PFSK-1 (cell line): ENCODE data around the gene UGCG.

Experiments
- FOXP2 ChIP-seq: optimal IDR thresholded peaks from 2 replicates; pipeline ENCODE3; 2011; ENCODE audit warnings: borderline replicate concordance, control low read depth, inconsistent platforms; ENCODE audit not compliant: insufficient read depth; ENCODE audit errors: extremely low read length, extremely low read depth
- POLR2AphosphoS5 ChIP-seq: IDR thresholded peaks from 2 replicates; pipeline ENCODE4 v1.6.1; 2012; ENCODE audit warnings: low read depth, mild to moderate bottlenecking, control low read depth, low read length, moderate library complexity
- SIN3A ChIP-seq: IDR thresholded peaks from 2 replicates; pipeline ENCODE4 v1.6.1; 2012; ENCODE audit warnings: mild to moderate bottlenecking, low read length, moderate library complexity, borderline replicate concordance; ENCODE audit not compliant: insufficient read depth
- TAF1 ChIP-seq: IDR thresholded peaks from 2 replicates; pipeline ENCODE4 v1.6.1; 2012; ENCODE audit warnings: low read length, control low read depth, borderline replicate concordance; ENCODE audit not compliant: insufficient read depth
- TF ChIP-seq, protein P1 (sequence below), 2 experiments: IDR thresholded peaks; 2 replicates each; pipeline versions ENCODE4 v1.6.1 to v1.8.0; 2011 to 2012; ENCODE audit warnings: low read depth in 2 of 2, low read length in 2 of 2, control low read depth in 1 of 2, inconsistent platforms in 1 of 2, mild to moderate bottlenecking in 1 of 2, moderate library complexity in 1 of 2; ENCODE audit not compliant: insufficient read depth in 1 of 2

Gene UGCG

GRCh38 chr9:111874500-111874899 is 22.1 kb upstream of the UGCG start:
- TF ChIP-seq FOXP2 (no peak), TAF1 (no peak), POLR2AphosphoS5 (no peak), SIN3A (no peak)
- TF ChIP-seq, protein P1, sequence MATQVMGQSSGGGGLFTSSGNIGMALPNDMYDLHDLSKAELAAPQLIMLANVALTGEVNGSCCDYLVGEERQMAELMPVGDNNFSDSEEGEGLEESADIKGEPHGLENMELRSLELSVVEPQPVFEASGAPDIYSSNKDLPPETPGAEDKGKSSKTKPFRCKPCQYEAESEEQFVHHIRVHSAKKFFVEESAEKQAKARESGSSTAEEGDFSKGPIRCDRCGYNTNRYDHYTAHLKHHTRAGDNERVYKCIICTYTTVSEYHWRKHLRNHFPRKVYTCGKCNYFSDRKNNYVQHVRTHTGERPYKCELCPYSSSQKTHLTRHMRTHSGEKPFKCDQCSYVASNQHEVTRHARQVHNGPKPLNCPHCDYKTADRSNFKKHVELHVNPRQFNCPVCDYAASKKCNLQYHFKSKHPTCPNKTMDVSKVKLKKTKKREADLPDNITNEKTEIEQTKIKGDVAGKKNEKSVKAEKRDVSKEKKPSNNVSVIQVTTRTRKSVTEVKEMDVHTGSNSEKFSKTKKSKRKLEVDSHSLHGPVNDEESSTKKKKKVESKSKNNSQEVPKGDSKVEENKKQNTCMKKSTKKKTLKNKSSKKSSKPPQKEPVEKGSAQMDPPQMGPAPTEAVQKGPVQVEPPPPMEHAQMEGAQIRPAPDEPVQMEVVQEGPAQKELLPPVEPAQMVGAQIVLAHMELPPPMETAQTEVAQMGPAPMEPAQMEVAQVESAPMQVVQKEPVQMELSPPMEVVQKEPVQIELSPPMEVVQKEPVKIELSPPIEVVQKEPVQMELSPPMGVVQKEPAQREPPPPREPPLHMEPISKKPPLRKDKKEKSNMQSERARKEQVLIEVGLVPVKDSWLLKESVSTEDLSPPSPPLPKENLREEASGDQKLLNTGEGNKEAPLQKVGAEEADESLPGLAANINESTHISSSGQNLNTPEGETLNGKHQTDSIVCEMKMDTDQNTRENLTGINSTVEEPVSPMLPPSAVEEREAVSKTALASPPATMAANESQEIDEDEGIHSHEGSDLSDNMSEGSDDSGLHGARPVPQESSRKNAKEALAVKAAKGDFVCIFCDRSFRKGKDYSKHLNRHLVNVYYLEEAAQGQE (IDR thresholded peaks at IDR 0.05; ENCODE audit: insufficient read depth in 1 of 2, low read depth in 2 of 2, low read length in 2 of 2), result no peak

GRCh38 chr9:111876179-111876578 is 20.4 kb upstream of the UGCG start:
- no peak for TF ChIP-seq SIN3A
- no peak for TF ChIP-seq FOXP2
- TF ChIP-seq, protein P1 (IDR thresholded peaks at IDR 0.05; ENCODE audit: insufficient read depth in 1 of 2, low read depth in 2 of 2, low read length in 2 of 2), result no peak
- TF ChIP-seq POLR2AphosphoS5, result no peak
- TF ChIP-seq TAF1, result no peak

GRCh38 chr9:111877420-111877819 is 19.2 kb upstream of the UGCG start:
- TF ChIP-seq TAF1 (no peak), POLR2AphosphoS5 (no peak), FOXP2 (no peak), SIN3A (no peak)
- TF ChIP-seq, protein P1 (IDR thresholded peaks at IDR 0.05; ENCODE audit: insufficient read depth in 1 of 2, low read depth in 2 of 2, low read length in 2 of 2), result no peak

DNA sequence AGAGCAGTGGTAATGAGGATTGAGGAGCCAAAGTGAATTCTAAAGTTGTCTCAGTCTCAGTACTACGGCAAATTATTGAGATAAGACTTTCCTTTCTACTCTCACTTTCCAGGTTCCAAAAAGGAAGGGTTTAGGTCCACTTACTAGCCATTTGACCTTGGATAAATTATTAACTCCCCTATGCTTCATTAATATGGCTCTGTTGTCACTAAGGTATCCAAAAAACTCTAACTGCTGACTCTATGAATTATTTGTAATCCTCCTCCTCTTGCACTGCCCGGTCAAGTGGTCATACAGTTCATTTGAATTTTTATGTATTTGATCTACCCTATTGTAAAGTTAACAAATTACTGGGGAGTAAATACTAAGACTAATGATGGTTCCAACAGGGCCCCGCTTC is 17.7 kb upstream of the UGCG start:
- TF ChIP-seq SIN3A, result no peak
- no peak for TF ChIP-seq FOXP2

- TF ChIP-seq POLR2AphosphoS5 (no peak), FOXP2 (no peak), SIN3A (no peak), TAF1 (no peak)
- TF ChIP-seq, protein P1 (IDR thresholded peaks at IDR 0.05; ENCODE audit: insufficient read depth in 1 of 2, low read depth in 2 of 2, low read length in 2 of 2), result no peak
Measured at GRCh38 chr9:111886983-111887718, 9.5 kb upstream of the UGCG start.

DNA sequence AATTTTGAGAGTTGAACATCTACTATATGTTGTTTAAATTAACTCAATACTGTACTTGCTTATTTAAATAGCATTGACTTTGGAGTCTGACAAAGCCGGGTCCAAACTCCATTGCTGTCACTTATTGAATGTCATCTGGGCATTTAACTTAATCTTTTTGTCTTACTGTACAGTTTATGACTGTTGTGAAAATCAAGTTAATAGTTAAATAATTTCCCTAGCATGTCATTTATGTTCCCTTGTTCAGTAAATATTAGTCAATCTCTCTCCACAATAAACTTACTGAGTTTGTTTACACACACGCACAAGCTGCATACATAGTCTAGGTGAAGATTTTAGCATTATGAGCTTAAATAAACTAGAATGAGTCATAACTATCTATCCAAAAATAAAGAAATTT is 6.3 kb upstream of the UGCG start:
- no peak for TF ChIP-seq SIN3A
- TF ChIP-seq, protein P1 (IDR thresholded peaks at IDR 0.05; ENCODE audit: insufficient read depth in 1 of 2, low read depth in 2 of 2, low read length in 2 of 2), result no peak
- TF ChIP-seq TAF1, result no peak
- no peak for TF ChIP-seq POLR2AphosphoS5
- TF ChIP-seq FOXP2, result no peak
